H9 (cell line): ENCODE data around the gene GGA3. TPM values are rescaled to one million over a fixed set of nuclear protein-coding genes. Genes with fewer than 3 reads are reported as not detected.

Experiments
- DNase-seq: peaks from one replicate; pipeline ENCODE4 v3.0.0-alpha.2; 2017
- H2AFZ ChIP-seq: one replicate; pipeline ENCODE4 v1.6.1; 2013; ENCODE audit warnings: mild to moderate bottlenecking, low read length, control low read depth, moderate library complexity
- H2AK5ac ChIP-seq: 2 replicates; pipeline ENCODE4 v1.6.1; 2013; ENCODE audit warnings: low read length, control low read depth, mixed read lengths; ENCODE audit not compliant: insufficient read length
- H2BK120ac ChIP-seq: one replicate; pipeline ENCODE4 v1.6.1; 2013; ENCODE audit warnings: low read depth, mild to moderate bottlenecking, low read length, control low read depth, inconsistent platforms; ENCODE audit not compliant: poor library complexity, severe bottlenecking
- H2BK12ac ChIP-seq: 2 replicates; pipeline ENCODE4 v1.6.1; 2013; ENCODE audit warnings: low read length, control low read depth, mixed read lengths, low read depth; ENCODE audit not compliant: insufficient read length
- H2BK15ac ChIP-seq: 2 replicates; pipeline ENCODE4 v1.6.1; 2013; ENCODE audit warnings: low read depth, low read length, control low read depth
- H2BK20ac ChIP-seq: one replicate; pipeline ENCODE4 v1.6.1; 2013; ENCODE audit warnings: low read depth, mild to moderate bottlenecking, low read length, control low read depth, inconsistent platforms; ENCODE audit not compliant: poor library complexity, severe bottlenecking
- H2BK5ac ChIP-seq: 2 replicates; pipeline ENCODE4 v1.6.1; 2013; ENCODE audit warnings: low read length, control low read depth, mixed read lengths; ENCODE audit not compliant: insufficient read length
- H3K14ac ChIP-seq: 2 replicates; pipeline ENCODE4 v1.6.1; 2013; ENCODE audit warnings: low read length, control low read depth; ENCODE audit not compliant: insufficient read depth
- H3K18ac ChIP-seq: 2 replicates; pipeline ENCODE4 v1.6.1; 2013; ENCODE audit warnings: low read depth, mild to moderate bottlenecking, mixed read lengths, low read length, control low read depth; ENCODE audit not compliant: insufficient read length
- H3K23ac ChIP-seq: 2 replicates; pipeline ENCODE4 v1.6.1; 2013; ENCODE audit warnings: low read length, control low read depth, mixed read lengths, low read depth; ENCODE audit not compliant: insufficient read length
- H3K23me2 ChIP-seq: 2 replicates; pipeline ENCODE4 v1.6.1; 2013; ENCODE audit warnings: low read depth, mild to moderate bottlenecking, mixed read lengths, low read length, control low read depth; ENCODE audit not compliant: insufficient read length, poor library complexity, severe bottlenecking
- H3K27ac ChIP-seq: 2 replicates; pipeline ENCODE4 v1.5.1; 2013; ENCODE audit warnings: low read length, control low read depth, mixed read lengths, low read depth; ENCODE audit not compliant: insufficient read length
- H3K27me3 ChIP-seq: 2 replicates; pipeline ENCODE4 v1.6.1; 2013; ENCODE audit warnings: low read length, control low read depth, inconsistent platforms; ENCODE audit not compliant: insufficient read depth
- H3K4ac ChIP-seq: 2 replicates; pipeline ENCODE4 v1.6.1; 2013; ENCODE audit warnings: low read depth, mild to moderate bottlenecking, control low read depth, inconsistent platforms, low read length, moderate library complexity
- H3K4me1 ChIP-seq: 2 replicates; pipeline ENCODE4 v1.6.1; 2013; ENCODE audit warnings: low read length, control low read depth, inconsistent platforms; ENCODE audit not compliant: insufficient read depth
- H3K4me2 ChIP-seq: 2 replicates; pipeline ENCODE4 v1.6.1; 2013; ENCODE audit warnings: low read length, control low read depth, mixed read lengths; ENCODE audit not compliant: insufficient read length, insufficient read depth
- H3K56ac ChIP-seq: 2 replicates; pipeline ENCODE4 v1.6.1; 2013; ENCODE audit warnings: low read depth, mild to moderate bottlenecking, mixed read lengths, low read length, control low read depth; ENCODE audit not compliant: insufficient read length
- H3K79me1 ChIP-seq: 2 replicates; pipeline ENCODE4 v1.6.1; 2013; ENCODE audit warnings: low read depth, mild to moderate bottlenecking, moderate library complexity, low read length, control low read depth, inconsistent platforms; ENCODE audit not compliant: insufficient read depth, poor library complexity, severe bottlenecking
- H3K79me2 ChIP-seq: 2 replicates; pipeline ENCODE4 v1.6.1; 2013; ENCODE audit warnings: low read length, control low read depth, inconsistent platforms; ENCODE audit not compliant: insufficient read depth
- H3K9ac ChIP-seq: 2 replicates; pipeline ENCODE4 v1.6.1; 2013; ENCODE audit warnings: low read length, control low read depth, mixed read lengths; ENCODE audit not compliant: insufficient read length; ENCODE audit errors: extremely low read depth
- H3K9me3 ChIP-seq: one replicate; pipeline ENCODE4 v1.6.1; 2013; ENCODE audit warnings: low read depth, low read length, inconsistent platforms; ENCODE audit not compliant: control insufficient read depth
- H3T11ph ChIP-seq: one replicate; pipeline ENCODE4 v1.6.1; 2013; ENCODE audit warnings: mild to moderate bottlenecking, low read length, control low read depth, inconsistent platforms
- H4K20me1 ChIP-seq: one replicate; pipeline ENCODE4 v1.6.1; 2013; ENCODE audit not compliant: control insufficient read depth, insufficient read length, insufficient read depth
- H4K5ac ChIP-seq: 2 replicates; pipeline ENCODE4 v1.6.1; 2013; ENCODE audit warnings: low read depth, mild to moderate bottlenecking, mixed read lengths, low read length, control low read depth; ENCODE audit not compliant: insufficient read length
- H4K8ac ChIP-seq: replicated peaks from 2 replicates; pipeline ENCODE4 v1.6.1; 2013; ENCODE audit warnings: low read length, control low read depth, mixed read lengths, low read depth; ENCODE audit not compliant: insufficient read length
- H4K91ac ChIP-seq: 2 replicates; pipeline ENCODE4 v1.6.1; 2013; ENCODE audit warnings: low read depth, mild to moderate bottlenecking, moderate library complexity, mixed read lengths, low read length, control low read depth; ENCODE audit not compliant: insufficient read length
- H3K27ac Mint-ChIP-seq, 3 experiments: 2 replicates in 2 of 3; 3 replicates in 1 of 3; pipeline ENCODE4 v1.8.0; 2020 to 2021; ENCODE audit warnings: mixed read lengths in 3 of 3, mild to moderate bottlenecking in 1 of 3, moderate library complexity in 1 of 3
- H3K27me3 Mint-ChIP-seq: 2 replicates; pipeline ENCODE4 v1.8.0; 2021; ENCODE audit warnings: low read depth, mild to moderate bottlenecking, moderate library complexity, mixed read lengths
- H3K36me3 Mint-ChIP-seq, 3 experiments: 2 replicates in 2 of 3; 3 replicates in 1 of 3; pipeline ENCODE4 v1.8.0; 2020 to 2021; ENCODE audit warnings: low read depth in 3 of 3, mixed read lengths in 3 of 3; ENCODE audit not compliant: insufficient read depth in 1 of 3
- H3K4me1 Mint-ChIP-seq, 2 experiments: 2 replicates each; pipeline ENCODE4 v1.8.0; 2020; ENCODE audit warnings: mixed read lengths in 2 of 2
- H3K4me3 Mint-ChIP-seq, 2 experiments: 2 replicates in 1 of 2; 3 replicates in 1 of 2; pipeline ENCODE4 v1.8.0; 2020 to 2021; ENCODE audit warnings: mild to moderate bottlenecking in 2 of 2, mixed read lengths in 2 of 2, moderate library complexity in 1 of 2
- H3K9me3 Mint-ChIP-seq, 2 experiments: 2 replicates in 1 of 2; 3 replicates in 1 of 2; pipeline ENCODE4 v1.8.0; 2020; ENCODE audit warnings: mild to moderate bottlenecking in 2 of 2, mixed read lengths in 2 of 2, moderate library complexity in 1 of 2
- CTCF ChIP-seq: fragments of 200-600 bp; sonication (generic); conservative IDR thresholded peaks from 3 replicates; pipeline ENCODE4 v1.8.0; 2021; ENCODE audit warnings: antibody characterized with exemption, mild to moderate bottlenecking
- WGBS: extraction: QIAGEN DNeasy Blood & Tissue Kit; methylation state at CpG from one replicate; pipeline ENCODE4 v1.1.7; 2013; ENCODE audit warnings: missing lambda C conversion rate, low lambda C conversion rate, mixed read lengths; ENCODE audit not compliant: insufficient read length; ENCODE audit errors: extremely low coverage; 5-methylcytosine and 5-hydroxymethylcytosine counted together
- total RNA-seq: library from RNA; stranded (reverse); gene quantifications from 2 replicates; pipeline ENCODE4 v1.2.1, GENCODE V29; 2021

Gene GGA3
- total RNA-seq, 1 experiment from 2014 or later = 50.3 TPM

- no peak overlapping the region for H3K4me2 ChIP-seq
- H3K79me1 ChIP-seq = no peaks in the 10 kb centered on the region
- no peak for DNase-seq
- H3K9me3 Mint-ChIP-seq = no peaks in the 10 kb centered on the region
- no peak overlapping the region for H2BK120ac ChIP-seq
- H3K9ac ChIP-seq = no peak overlapping the region
- no peak overlapping the region for H3K18ac ChIP-seq
- no peak overlapping the region for H4K91ac ChIP-seq
- no peak overlapping the region for H4K8ac ChIP-seq
- no peak for TF ChIP-seq CTCF
- H2BK12ac ChIP-seq = no peak overlapping the region
- no peak overlapping the region for H3K27ac Mint-ChIP-seq
- H3K23ac ChIP-seq = no peak overlapping the region
- no peak overlapping the region for H2BK5ac ChIP-seq
- no peak overlapping the region for H3K56ac ChIP-seq
- no CpG with 5 or more reads among the region's 6 CpGs for WGBS
- no peak overlapping the region for H2BK20ac ChIP-seq
- H3K14ac ChIP-seq = no peak overlapping the region
- H2BK15ac ChIP-seq = no peak overlapping the region
- H4K20me1 ChIP-seq = peaks cover 4% of the 10 kb centered on the region
- H3K9me3 ChIP-seq = no peaks in the 10 kb centered on the region
- no peak overlapping the region for H3T11ph ChIP-seq
- no peak overlapping the region for H4K5ac ChIP-seq
- H3K79me2 ChIP-seq = peaks cover 2% of the 10 kb centered on the region; the same call in 1 of the 2 replicates
- no peak overlapping the region for H2AFZ ChIP-seq
- H3K4me1 ChIP-seq = no peaks in the 10 kb centered on the region
- peaks cover 12 to 13% of the 10 kb centered on the region in 2 experiments for H3K4me1 Mint-ChIP-seq
- H3K36me3 Mint-ChIP-seq = peaks cover 27 to 59% (median 56%) of the 10 kb centered on the region in 3 experiments; a peak in 6 of 7 replicates
- no peak overlapping the region for H3K4ac ChIP-seq
- H3K27me3 Mint-ChIP-seq = no peaks in the 10 kb centered on the region
- H3K4me3 Mint-ChIP-seq = no peak overlapping the region
- no peak overlapping the region for H2AK5ac ChIP-seq
- no peaks in the 10 kb centered on the region for H3K27me3 ChIP-seq
- no peaks in the 10 kb centered on the region for H3K23me2 ChIP-seq
- H3K27ac ChIP-seq = no peak overlapping the region
Measured at GRCh38 chr17:75245011-75245410, 16.4 kb downstream of the GGA3 start.
